ENCODE results near the gene LRRC4C.

LRRC4C gene

DNA sequence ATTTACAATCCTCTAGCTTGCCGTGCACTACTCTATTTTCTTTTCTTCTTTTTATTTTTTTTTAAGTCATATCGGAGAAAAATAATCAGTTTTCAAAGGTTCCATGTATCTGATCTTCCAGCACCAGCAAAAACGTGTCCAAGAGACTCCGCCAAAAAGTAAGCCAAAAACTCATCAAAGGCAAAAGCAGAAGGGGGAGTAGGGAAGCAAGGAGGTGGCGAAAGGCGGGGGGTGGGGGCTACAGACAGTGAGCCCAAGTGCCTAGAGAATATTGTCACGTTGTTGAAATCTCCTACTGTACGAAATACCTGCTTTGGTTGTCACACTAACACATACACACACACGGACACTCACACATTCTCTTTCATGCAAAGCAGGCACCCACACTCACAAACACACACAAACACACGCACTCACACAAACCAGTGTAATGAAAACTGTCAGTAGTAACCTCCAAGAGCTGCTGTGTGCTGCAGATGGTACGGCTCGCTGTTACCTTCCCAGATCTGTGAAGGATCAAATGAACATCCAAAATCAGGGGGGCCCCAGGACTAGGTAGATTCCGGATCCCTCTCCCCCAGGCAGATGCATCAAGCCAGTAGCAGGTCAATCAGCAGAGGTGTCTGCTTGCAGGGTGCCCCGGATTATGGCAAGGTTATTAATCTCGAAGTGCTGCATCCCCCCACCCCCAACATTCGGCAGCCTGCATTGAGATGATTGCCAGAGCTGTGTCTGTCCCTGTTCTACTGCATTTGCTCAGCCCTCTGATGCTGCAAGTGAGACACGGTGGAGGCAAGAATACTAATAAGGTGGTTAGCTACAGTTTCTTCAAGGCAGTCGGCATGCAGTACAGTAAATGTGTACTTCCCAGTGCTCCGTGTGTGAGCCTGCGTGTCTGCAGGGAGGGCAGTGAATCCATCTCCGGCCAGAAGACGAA lies at the start of gene LRRC4C:
Gene LRRC4C (minus strand): TSS at position 188 of the 937 bp plus-strand sequence.
- no peak for DNase-seq (ENCODE audit: low read depth in 2 of 3, low spot score in 1 of 3)

DNA sequence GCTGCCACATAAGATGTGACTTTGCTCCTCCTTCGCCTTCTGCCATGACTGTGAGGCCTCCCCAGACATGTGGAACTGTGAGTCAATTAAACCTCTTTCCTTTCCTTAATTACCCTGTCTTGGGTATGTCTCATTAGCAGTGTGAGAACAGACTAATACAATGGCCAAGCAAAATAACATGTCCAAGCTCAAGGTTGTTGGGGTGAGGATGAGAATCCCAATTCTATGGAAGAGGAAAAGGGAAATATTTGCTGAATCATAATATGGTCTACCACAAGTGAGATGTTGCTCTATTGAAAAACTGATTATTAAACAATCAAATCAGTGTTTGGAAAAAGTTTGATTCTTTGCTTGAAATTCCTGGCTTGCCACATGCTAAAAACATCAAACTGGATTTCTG lies 48.7 kb upstream of the LRRC4C start:
- no peak for DNase-seq (ENCODE audit: low read depth in 2 of 3, low spot score in 1 of 3)

DNA sequence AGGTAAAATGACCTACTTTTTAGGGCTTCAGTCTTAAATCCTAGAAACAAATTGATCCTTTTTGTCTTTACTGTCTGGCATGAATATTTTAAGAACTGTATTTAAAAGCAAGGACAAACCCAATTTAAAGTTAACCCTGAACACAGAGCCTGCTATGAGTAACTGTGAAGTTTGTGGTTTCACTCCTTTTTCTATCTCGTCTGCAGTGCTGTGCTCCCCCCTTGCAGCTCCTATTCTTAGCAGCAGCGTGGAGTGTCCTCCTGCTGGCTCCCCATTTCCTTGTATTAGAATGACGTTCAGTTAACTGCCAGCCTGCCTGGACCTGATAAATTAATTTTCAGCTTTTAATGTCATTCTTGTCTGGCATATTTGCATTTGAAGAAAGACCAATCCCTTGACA lies 40.0 kb upstream of the LRRC4C start:
- DNase-seq (ENCODE audit: low read depth in 2 of 3, low spot score in 1 of 3): no peak

DNA sequence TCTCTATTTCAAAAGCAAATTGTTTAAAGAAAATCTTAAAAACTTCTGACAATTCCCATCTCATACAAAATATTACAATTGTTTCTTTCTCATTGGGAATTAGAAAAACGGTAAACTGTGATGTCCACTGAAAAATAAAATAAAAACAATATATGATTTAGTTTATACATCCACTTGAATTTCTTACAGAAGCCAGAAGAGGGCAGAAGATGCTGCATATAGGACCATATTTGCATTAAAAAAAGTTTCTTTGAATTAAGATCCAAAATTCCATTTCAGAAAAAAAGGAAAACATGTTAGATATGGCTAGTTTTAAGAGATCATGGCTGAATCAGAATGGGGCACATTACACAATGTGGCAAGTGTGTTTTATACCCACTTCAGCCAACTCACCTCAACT lies 39.3 kb upstream of the LRRC4C start:
- DNase-seq (ENCODE audit: low read depth in 2 of 3, low spot score in 1 of 3): no peak

DNA sequence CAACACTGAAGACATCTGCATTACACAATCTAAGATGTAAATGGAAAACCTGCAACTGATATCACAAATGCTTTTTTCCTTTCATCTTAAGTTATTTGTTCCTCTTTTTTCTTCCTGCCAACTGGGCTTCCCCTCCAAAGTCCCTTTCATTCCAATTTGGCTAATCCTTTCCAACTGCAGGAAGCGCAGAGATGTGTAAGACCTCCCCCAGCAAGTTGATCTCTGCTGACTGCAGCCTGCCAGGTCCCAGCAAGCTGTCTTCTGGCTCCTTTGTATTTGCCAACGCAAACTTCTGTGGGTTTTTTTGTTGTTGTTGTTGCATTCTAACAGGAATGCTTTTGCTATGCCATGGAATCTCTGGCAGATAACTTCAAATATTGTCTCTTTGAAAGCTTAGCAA lies 38.5 kb upstream of the LRRC4C start:
- DNase-seq (ENCODE audit: low read depth in 2 of 3, low spot score in 1 of 3): no peak

DNA sequence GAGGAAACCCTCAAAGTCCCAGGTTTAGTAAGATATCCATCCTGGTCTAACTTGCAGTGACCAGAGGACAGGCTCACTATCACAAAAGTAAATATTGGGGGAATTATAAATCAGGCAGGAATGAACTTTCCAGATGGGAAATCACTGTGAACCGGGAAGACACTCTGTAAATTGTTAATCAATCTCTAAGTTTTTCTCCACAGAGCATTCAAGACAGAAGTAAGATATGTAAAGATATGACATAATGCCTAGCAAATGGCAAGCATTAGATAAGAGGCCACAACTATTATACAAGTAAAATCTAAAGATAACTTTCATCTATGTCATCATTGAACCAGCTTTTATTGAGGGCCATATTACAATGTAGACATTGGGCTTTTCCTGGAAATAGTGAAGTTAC lies 35.3 kb upstream of the LRRC4C start:
- DNase-seq (ENCODE audit: low read depth in 2 of 3, low spot score in 1 of 3): no peak

DNA sequence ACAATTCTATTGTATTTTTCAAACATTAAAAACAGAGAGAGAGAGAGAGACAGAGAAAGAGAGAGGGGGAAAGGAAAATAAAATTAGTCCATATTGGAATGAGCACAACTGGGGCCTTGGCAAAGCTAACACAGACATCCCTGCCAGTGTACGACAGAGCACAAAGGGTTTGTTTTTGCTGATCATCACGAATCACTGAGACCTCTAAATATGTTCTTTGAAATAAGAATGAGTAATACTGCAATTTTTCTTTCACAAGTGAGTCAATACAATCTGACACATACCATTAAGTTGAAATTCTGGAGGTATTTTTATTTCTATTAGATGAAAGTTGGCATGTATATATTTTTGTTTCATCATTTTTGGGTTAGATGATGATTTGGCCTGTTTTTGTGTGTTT lies 27.0 kb upstream of the LRRC4C start:
- DNase-seq (ENCODE audit: low read depth in 2 of 3, low spot score in 1 of 3): no peak

DNA sequence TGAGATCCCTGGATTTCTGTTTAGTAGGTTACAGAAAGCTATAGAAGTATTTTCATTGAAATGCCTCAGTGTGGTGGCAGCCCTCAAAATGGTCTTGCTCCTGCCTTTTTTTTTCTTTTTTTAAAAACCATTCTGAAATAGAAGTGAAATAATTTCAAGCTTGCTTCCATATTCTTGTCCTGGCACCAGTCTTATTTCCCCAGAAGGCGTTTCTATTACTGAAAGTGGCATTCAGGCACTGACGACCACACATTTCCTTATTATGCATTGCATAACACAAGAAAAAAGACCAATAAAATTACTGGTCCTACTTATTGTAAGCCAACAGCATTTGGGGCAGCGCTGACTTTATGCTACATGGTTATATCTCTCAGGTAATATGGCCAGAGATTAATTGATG lies 24.5 kb upstream of the LRRC4C start:
- no peak for DNase-seq (ENCODE audit: low read depth in 2 of 3, low spot score in 1 of 3)

DNA sequence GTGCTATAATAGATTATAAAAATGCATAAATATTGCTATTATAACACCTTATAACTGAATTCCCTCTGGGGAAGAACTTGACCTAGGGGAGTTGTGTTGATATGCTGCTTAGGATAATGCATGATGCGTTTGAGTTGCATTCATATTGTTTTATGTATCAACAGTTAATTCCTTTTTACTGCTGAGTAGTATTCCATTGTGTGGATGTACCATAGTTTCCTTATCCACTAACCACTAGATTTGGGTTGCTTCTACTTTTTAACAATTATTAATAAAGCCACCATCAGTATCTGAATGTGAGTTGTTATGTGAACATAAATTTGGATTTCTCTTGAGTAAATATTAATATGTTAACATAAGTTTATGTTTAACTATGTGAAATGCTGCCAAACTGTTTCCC lies 19.7 kb upstream of the LRRC4C start:
- DNase-seq (ENCODE audit: low read depth in 2 of 3, low spot score in 1 of 3): no peak

DNA sequence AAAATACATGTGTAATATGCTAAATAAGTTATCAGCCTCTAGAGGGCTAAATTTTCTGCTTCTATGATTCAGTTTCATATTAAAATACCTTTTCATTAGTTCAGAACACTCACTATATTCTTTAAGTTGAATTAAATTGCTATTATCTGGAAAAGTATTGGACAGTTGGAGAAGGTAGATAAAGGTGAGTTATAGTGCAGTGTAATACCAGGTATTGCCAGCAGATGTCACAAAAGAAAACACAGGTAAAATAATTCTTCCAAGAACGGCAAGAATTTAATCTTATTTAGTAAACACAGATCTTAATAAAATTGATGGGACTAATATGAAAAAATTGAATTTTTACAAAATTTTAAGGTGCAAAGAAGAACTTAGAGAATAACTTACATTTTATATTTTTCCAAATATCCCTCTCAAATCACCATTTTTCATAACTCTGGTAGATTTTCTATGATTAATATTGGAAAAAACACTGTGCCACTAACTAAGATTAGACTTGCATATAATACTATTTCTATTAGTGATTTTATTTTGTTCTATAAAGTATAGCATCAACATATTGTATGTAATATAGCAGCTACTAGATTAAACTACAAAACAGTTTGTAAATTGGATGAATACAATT lies 1.7 kb upstream of the LRRC4C start:
- no peak for DNase-seq (ENCODE audit: low read depth in 2 of 3, low spot score in 1 of 3)

DNA sequence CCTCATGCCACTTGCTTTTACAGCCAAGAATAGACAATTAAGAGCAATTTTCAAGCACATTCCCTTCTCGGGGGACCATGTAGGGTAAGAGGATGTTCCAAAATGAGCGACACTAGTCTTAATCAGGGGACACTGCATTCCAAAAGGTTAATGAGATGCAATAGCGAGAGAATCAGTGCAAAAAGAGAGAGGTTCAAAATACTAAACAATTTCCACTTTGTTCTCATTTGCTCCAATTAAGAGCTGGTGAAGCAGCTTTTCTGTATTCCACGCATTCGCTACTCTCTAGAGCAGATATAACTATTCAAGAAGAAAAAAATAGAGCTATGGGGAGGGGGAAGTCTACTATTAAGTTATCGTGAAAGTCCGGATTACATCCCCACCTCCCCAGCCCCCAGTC lies 811 bp downstream of the LRRC4C start:
- DNase-seq (ENCODE audit: low read depth in 2 of 3, low spot score in 1 of 3): no peak

DNA sequence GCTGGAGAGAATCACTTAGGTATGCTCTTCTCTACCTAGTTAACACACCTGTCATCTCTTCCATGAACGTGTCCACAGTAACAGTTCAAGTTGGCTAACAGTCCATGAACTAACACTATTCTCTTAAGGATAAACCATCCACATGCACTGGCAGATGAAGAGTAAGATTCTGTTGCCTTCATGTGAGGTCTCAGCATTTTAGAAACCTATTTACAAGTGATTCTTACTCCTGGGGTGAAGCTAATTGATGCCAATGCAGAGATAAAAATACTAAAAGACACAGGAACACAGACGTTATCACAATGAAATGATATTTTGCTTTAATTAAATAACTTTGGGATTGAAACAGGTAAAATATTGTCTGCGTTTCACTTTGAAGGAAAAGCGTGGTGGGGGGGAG lies 1.3 kb downstream of the LRRC4C start:
- no peak for DNase-seq (ENCODE audit: low read depth in 2 of 3, low spot score in 1 of 3)

DNA sequence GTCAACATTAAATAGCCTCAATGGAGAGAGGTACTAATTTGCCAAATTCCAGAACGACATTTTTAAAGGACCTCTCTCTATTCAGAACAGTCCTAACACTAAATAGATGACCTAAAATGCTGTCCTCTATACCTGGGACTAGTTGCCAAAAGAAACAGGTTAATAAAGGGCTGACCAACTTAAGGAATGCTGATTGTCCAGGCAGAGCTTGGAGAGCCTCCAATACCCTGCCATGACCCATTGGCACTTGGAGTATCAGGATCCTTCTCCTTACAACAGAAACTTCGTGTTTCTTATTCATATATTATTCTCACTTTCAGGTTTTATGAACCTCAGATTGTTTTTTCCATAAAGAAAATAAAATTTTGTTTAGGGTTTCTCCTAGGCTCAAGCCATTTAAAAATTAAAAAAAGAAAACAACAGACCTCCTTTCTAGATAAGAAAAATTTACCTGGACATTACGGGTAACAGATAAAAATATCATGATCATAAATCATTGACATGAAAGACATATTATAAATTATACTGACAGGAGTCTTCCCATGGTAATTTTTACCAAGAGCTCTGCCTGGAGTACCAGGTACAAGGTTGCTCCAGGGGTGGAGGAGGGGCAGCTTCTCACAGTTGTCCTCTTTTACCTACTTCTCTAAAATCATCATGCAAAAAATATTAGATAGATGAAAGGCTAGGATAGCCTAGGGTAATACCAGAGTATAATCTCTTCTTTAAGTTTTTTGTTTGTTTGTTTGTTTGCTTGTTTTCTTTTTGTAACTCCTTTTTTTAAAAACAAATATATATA lies 2.0 kb downstream of the LRRC4C start:
- no peak for DNase-seq (ENCODE audit: low read depth in 2 of 3, low spot score in 1 of 3)

DNA sequence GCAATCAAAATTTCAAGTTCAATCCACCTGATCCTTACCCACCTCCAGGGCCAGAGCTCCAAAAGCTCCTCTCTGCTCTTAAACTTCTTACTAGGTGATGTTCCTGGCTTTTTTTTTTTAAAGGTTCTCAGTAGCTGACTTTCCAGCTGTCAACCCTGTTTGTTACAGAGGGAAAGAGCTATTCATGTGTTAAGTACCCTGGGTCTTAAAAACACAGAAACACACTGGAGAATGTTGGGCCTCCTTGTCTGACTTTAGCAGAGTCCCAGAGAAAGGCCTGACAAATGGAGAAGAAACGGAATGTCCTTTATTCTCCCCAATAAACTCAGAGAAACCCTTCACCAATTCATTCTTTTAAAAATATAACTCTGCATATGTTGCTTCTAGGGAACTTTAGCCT lies 3.2 kb downstream of the LRRC4C start:
- DNase-seq (ENCODE audit: low read depth in 2 of 3, low spot score in 1 of 3): no peak

DNA sequence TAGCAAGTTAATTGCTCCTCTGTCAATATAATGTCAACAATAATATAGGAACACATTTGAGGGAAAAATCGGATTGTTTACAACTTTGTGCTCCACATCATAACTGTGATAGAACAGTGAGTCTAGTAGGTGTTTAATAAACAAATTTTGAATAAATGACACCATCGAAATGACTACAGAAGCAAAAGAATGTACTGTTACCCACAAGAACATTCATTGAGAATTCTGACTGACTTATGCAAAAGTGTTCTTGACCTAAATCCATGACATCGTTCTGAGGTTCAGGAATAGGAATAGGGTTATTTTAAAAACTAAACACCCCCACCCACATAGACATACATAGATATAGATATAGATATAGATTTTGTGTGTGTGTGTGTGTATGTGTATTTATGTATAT lies 8.4 kb downstream of the LRRC4C start:
- DNase-seq (ENCODE audit: low read depth in 2 of 3, low spot score in 1 of 3): no peak

DNA sequence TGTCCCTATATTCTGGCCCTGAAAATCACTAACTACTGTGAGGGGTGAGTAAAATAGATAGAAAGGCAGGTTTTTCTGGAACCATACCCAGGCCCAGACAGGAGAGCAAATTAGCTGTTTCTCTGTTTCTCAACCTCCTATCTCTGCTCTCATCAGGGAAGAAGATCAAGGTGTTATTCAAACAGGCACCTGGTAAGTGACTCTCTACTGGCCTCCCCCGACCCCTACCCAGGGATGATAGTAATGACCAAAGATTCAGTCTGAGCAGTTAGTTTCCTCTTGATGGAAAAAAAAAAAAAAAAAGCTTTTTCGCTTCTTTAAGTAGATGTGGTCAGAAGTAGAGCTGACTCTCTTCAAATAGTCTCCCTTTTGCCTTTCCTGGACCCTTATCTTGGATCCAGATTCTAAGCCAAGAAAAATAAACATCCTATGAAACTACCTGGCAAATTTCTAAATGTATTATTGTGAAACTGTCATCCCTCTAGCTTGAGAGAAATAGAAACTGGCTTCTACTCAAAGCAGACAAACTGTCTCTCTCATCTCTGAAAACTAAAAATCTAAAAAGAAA lies 9.9 kb downstream of the LRRC4C start:
- DNase-seq (ENCODE audit: low read depth in 2 of 3, low spot score in 1 of 3): no peak

DNA sequence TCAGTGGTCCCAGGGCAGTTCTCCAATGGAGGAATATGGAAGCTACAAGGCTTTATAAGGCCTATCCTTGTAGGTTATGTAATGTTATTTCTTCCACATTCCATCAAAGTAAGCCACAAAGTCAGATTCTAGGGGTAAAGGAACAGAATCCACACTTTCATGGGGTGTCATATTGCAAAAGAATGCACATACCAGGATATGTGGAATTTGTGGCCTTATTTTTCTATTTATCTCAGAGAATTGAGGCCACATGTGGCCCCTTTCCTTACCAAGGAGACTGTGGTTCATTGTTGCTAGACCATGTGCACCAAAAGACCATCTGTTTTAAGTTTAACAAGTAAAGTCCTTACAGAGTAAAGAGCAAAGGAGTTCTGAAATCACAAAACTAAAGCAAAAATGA lies 12.9 kb downstream of the LRRC4C start:
- DNase-seq (ENCODE audit: low read depth in 2 of 3, low spot score in 1 of 3): no peak

DNA sequence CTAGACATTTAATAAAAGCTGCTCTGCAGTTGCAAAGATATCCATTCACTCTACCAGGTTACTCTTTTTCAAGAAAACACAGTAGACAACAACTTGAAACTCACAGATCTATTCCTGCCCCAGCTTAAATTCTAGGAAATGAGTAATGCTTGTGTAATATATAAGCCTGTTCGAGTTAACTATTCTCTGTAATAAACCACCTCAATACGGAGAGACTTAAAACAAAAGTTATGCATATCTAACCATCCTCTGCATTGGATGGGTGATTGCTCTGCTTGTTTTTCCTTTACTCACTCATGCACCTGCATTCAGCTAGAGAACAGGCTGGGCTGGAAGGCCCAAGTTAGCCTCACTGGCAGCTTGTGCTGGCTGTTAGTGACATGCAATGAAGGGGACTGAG lies 13.3 kb downstream of the LRRC4C start:
- DNase-seq (ENCODE audit: low read depth in 2 of 3, low spot score in 1 of 3): no peak

DNA sequence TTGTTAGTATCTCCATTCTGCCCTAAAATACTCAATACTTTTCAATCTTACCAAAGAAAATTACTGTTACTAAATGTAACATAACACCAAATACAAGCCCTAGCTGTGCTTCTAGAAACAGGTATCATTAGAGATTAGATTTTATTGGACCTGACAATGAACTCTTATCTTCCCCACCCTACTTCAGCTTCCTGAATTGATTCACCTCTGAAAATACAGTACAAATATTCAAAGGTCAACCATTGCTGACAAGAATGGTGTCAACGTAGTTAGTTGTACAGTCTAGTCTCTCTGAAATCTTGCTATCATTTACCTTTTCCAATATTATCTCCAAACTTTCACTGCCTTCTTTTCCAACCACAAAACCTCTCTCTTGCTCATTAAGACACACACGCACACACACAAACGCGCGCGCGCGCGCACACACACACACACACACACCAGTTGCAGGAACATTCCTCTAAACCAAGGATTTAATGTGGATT lies 22.4 kb downstream of the LRRC4C start:
- DNase-seq (ENCODE audit: low read depth in 2 of 3, low spot score in 1 of 3): no peak

DNA sequence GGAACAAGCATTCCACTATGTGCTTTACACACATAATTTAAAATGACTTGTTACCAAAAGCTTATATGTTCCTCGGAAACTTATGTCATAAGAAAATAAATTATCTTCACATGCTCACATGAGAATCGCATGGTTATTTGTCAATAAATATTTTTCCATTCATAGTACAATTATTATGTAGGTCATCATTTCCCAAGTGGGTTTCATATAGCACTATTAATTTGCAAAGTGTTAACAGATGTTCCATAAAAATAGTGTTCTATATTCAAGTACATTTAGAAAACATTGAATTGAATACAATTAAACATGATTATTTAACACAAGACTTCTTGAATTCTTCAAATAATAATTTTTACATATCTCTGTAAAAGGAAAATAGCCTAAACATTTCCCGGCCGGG lies 23.9 kb downstream of the LRRC4C start:
- no peak for DNase-seq (ENCODE audit: low read depth in 2 of 3, low spot score in 1 of 3)

DNA sequence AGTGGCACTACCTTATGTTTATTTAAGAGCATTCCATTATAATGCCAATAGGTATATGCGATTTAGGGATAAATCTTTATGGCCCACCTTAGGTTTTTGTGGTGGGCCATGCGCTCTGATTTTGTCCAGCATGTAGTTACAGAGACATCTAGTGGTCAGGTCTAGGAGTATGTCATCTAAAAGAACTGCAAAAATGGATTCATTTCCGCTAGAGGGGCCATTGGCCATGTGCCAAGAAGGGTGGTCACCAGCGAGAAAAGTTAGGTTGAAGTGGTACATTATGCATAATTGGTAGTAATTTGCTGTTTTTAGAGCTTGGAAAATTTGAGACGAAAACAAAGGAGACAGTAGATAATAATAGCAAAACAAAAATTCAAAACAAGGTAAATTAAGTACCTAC lies 27.7 kb downstream of the LRRC4C start:
- no peak for DNase-seq (ENCODE audit: low read depth in 2 of 3, low spot score in 1 of 3)
